ENCODE measurements around the gene CDH10.

The CDH10 gene

GRCh38 chr5:24497145-24497544, 147.6 kb downstream of the CDH10 start:
- Histone ChIP-seq H3K27me3 (ENCODE audit: insufficient read depth, poor library complexity, severe bottlenecking) (no peaks in the 10 kb centered on the region), H3K4me3 (replicated peaks; ENCODE audit: insufficient read depth, low read length) (no peak overlapping the region), H3K27ac (replicated peaks) (no peak overlapping the region)
- TF ChIP-seq POLR2AphosphoS5 (IDR thresholded peaks at IDR 0.05; ENCODE audit: low read depth) (no peak), CTCF (IDR thresholded peaks at IDR 0.05; ENCODE audit: insufficient read depth, low read length) (no peak), SPI1 (IDR thresholded peaks at IDR 0.05; ENCODE audit: borderline replicate concordance, low read depth) (no peak), REST (IDR thresholded peaks at IDR 0.05; ENCODE audit: insufficient replicate concordance, low read depth) (no peak), GABPA (IDR thresholded peaks at IDR 0.05; ENCODE audit: low read depth) (no peak)
- no peak for DNase-seq (ENCODE audit: low read depth in 1 of 2, low spot score in 1 of 2)

GRCh38 chr5:24496268-24496667, 148.5 kb downstream of the CDH10 start:
- DNase-seq (ENCODE audit: low read depth in 1 of 2, low spot score in 1 of 2): no peak
- TF ChIP-seq POLR2AphosphoS5 (IDR thresholded peaks at IDR 0.05; ENCODE audit: low read depth) (no peak), SPI1 (IDR thresholded peaks at IDR 0.05; ENCODE audit: borderline replicate concordance, low read depth) (no peak), CTCF (IDR thresholded peaks at IDR 0.05; ENCODE audit: insufficient read depth, low read length) (no peak), REST (IDR thresholded peaks at IDR 0.05; ENCODE audit: insufficient replicate concordance, low read depth) (no peak), GABPA (IDR thresholded peaks at IDR 0.05; ENCODE audit: low read depth) (no peak)

GRCh38 chr5:24492229-24492628, 152.5 kb downstream of the CDH10 start:
- H3K27ac ChIP-seq (replicated peaks): no peak overlapping the region
- no peak for DNase-seq (ENCODE audit: low read depth in 1 of 2, low spot score in 1 of 2)
- H3K4me3 ChIP-seq (replicated peaks; ENCODE audit: insufficient read depth, low read length): no peak overlapping the region
- no peaks in the 10 kb centered on the region for H3K27me3 ChIP-seq (ENCODE audit: insufficient read depth, poor library complexity, severe bottlenecking)
- TF ChIP-seq REST (IDR thresholded peaks at IDR 0.05; ENCODE audit: insufficient replicate concordance, low read depth) (no peak), CTCF (IDR thresholded peaks at IDR 0.05; ENCODE audit: insufficient read depth, low read length) (no peak), GABPA (IDR thresholded peaks at IDR 0.05; ENCODE audit: low read depth) (no peak), POLR2AphosphoS5 (IDR thresholded peaks at IDR 0.05; ENCODE audit: low read depth) (no peak), SPI1 (IDR thresholded peaks at IDR 0.05; ENCODE audit: borderline replicate concordance, low read depth) (no peak)

More at GRCh38 chr5:24496268-24496667, 148.5 kb downstream of the CDH10 start:
- Histone ChIP-seq H3K27ac (replicated peaks) (no peak overlapping the region), H3K27me3 (ENCODE audit: insufficient read depth, poor library complexity, severe bottlenecking) (no peaks in the 10 kb centered on the region), H3K4me3 (replicated peaks; ENCODE audit: insufficient read depth, low read length) (no peak overlapping the region)

Data from HL-60 (cell line).